HAP-1 (cell line): ENCODE measurements around the gene METTL9.
A peak's percentile ranks its signal among the peaks of the same experiment; 100 is the strongest.
"Not testable (repeated sequence)": the region's sequence is repeated elsewhere in the genome, so short reads cannot be mapped to it uniquely, and the experiment has no call there.

ENCODE experiments used
- DNase-seq, 2 experiments: peaks; one replicate each; pipeline ENCODE4 v3.0.0-alpha.2; 2016 to 2020; ENCODE audit warnings: low spot score in 2 of 2
- H3K27me3 ChIP-seq: fragments of 250-450 bp; sonication (Bioruptor Pico); 2 replicates; pipeline ENCODE4 v1.5.1; 2020; ENCODE audit warnings: low read depth, mild to moderate bottlenecking, moderate library complexity
- H3K36me3 ChIP-seq: fragments of 250-450 bp; sonication (Bioruptor Pico); replicated peaks from 2 replicates; pipeline ENCODE4 v1.5.1; 2020; ENCODE audit warnings: mild to moderate bottlenecking
- H3K4me1 ChIP-seq: fragments of 250-450 bp; sonication (Bioruptor Pico); 2 replicates; pipeline ENCODE4 v1.5.1; 2020; ENCODE audit warnings: mild to moderate bottlenecking
- H3K4me3 ChIP-seq: fragments of 250-450 bp; sonication (Bioruptor Pico); 2 replicates; pipeline ENCODE4 v1.5.1; 2020; ENCODE audit warnings: mild to moderate bottlenecking, moderate library complexity
- H3K9me3 ChIP-seq: fragments of 250-450 bp; sonication (Bioruptor Pico); 2 replicates; pipeline ENCODE4 v1.5.1; 2020; ENCODE audit warnings: mild to moderate bottlenecking, moderate library complexity
- in situ Hi-C: fragments of 300-500 bp; cut with MboI; formaldehyde crosslinking; loops from 3 replicates; pipeline ENCODE4 v1.14.3; 2020; ENCODE audit warnings: low sequenced_read_pairs, inconsistent platforms, mixed read lengths

The METTL9 gene

DNA sequence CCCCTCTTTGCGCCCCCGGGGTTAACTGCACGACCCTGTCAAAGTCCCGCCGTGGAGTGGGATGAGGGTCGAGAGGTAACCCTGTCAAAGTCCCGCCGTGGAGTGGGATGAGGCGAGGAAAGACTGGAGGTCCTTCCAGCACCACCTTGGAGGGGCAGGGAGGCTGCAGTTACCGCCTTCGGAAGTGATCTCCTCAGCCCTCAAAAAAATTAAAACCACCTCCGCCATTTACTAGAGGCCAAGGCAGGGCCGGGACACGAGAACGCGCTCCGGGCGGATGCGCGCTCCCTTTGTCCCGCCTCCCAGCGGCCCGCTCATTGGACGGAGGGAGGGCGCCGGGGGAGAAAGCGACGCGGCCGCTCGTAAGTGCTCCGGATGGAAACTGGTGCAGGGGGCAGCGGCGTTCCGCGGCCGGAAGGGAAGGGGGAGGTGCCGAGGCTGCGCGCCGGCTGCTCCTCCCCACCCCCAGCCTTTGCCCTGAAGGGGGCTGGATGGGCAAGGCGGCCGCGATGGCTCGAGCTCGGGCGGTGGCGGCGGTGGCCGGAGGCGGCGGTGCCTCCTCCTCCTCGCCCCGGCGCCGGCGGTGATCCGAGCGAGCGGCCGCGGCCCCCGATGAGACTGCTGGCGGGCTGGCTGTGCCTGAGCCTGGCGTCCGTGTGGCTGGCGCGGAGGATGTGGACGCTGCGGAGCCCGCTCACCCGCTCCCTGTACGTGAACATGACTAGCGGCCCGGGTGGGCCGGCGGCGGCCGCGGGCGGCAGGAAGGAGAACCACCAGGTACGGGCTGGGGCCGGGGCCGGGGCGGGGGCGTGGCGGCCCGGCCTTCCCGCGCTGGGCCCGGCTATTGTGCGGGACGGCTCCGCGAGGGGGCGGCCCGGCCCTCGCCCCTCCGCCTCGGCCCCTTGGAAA is at the start of gene METTL9:
TSS of gene METTL9 (plus strand) at position 456 of the 909 bp plus-strand sequence. CDS start at position 613, 157 bp downstream.
- in situ Hi-C loops = no loop called here
- peak; percentile 87 to 96 for DNase-seq
- Histone ChIP-seq H3K4me1 (peaks cover 18% of the 10 kb centered on the region), H3K9me3 (no peaks in the 10 kb centered on the region), H3K27me3 (no peaks in the 10 kb centered on the region), H3K36me3 (peaks cover 3% of the 10 kb centered on the region; the same call in 1 of the 2 replicates), H3K4me3 (peak within 1 kb of the TSS; percentile 77)

- in situ Hi-C loops, H3K27me3 ChIP-seq, H3K4me3 ChIP-seq, H3K4me1 ChIP-seq, H3K9me3 ChIP-seq, DNase-seq, H3K36me3 ChIP-seq: not testable (repeated sequence)
These were observed 49.4 kb upstream of the METTL9 start for GRCh38 chr16:21549975-21550374.

DNA sequence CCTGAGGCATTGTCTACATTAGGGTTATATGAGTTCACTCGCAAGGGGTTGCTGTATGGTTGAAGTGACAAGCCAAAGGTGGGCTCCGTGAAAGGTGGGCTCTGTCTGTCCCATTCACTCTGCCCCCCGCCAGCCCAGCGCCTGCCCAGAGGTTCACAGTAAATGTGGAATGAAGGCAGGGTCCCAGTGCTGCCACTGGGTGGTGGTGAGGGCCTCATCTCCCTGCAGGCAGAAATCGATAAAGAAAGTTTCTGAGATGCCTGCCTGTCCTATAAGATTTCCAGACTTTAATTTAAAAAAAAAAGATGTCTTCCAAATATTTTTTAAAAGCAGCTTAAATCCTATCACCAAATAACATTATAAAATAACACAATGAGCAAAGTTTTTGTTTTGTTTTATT is 48.9 kb upstream of the METTL9 start:
- DNase-seq, in situ Hi-C loops, H3K9me3 ChIP-seq, H3K36me3 ChIP-seq, H3K4me1 ChIP-seq, H3K27me3 ChIP-seq, H3K4me3 ChIP-seq: not testable (repeated sequence)

DNA sequence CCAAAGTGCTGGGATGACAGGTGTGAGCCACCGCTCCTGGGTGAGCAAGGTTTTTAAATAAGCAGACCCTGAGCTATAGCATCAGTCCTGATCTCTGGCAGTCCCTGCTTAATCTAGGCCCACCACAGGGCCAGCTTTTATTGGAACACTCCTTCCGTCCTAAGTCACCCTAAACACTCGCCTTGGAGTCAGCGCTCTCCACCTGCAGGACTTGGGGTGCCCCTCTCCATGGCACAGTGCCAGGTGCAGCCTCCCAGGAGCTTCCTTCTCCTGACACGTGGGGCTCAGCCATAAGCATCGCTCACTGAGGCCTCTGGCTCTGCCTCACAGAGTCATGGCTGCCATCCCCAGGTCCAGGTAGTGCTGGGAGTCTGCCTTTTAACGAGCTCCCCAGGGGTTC is 48.3 kb upstream of the METTL9 start:
- H3K4me1 ChIP-seq, DNase-seq, H3K27me3 ChIP-seq, H3K4me3 ChIP-seq, H3K9me3 ChIP-seq, in situ Hi-C loops, H3K36me3 ChIP-seq: not testable (repeated sequence)

DNA sequence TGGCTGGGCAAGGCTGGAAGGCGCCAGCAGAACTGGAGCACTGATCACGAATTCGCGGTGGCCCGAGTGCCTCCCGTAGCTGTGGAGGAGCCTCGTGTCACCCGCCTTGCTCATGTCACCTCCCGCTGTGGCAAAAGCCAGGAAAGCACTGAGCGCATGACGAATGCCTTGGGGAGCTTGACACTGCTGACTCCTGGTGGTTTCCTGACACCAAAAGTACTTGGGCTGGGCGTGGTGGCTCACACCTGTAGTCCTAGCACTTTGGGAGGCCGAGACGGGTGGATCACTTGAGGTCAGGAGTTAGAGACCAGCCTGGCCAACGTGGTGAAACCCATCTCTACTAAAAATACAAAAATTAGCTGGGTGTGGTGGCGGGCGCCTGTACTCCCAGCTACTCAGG is 47.8 kb upstream of the METTL9 start:
- H3K4me1 ChIP-seq, H3K9me3 ChIP-seq, H3K27me3 ChIP-seq, DNase-seq, H3K4me3 ChIP-seq, in situ Hi-C loops, H3K36me3 ChIP-seq: not testable (repeated sequence)

DNA sequence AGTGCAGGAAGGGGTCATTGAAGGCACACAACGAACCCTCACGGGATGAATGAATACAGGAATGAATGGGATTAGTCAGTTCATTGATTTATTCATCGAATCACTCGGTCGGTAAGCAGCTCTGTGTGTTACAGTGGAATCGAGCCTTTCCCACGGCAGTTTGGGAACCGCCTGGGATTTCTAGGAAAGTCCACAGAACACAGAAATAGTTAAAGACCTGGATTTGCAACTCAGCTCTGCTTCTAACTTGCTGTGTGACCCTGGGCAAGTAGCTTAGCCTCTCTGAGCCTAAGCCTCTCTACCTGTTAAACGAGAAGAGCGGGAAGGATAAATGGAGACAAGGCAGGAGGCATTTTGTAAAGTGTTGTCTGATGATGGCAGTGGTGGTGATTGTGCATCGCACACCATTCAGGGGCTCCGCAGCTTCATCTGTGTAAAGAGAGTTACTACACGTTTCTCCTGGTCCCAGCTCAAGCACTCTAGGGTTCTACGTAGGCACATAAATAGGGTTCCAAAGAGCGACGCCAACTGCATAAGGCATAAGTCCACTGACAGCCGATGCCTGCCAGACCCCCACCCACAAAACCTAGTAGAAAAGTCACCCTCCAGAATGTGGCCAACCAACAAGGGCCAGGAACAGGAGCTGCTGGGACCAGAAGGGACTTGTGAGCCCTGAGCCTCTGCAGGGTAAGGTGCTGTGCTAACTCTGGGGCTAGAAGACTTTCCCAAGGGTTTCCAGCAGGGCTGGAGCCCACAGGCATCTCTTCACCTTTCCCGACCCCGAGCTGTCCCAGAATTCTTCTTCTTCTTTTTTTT is 45.7 kb upstream of the METTL9 start:
- H3K36me3 ChIP-seq, in situ Hi-C loops, H3K4me3 ChIP-seq, H3K9me3 ChIP-seq, DNase-seq, H3K4me1 ChIP-seq, H3K27me3 ChIP-seq: not testable (repeated sequence)

DNA sequence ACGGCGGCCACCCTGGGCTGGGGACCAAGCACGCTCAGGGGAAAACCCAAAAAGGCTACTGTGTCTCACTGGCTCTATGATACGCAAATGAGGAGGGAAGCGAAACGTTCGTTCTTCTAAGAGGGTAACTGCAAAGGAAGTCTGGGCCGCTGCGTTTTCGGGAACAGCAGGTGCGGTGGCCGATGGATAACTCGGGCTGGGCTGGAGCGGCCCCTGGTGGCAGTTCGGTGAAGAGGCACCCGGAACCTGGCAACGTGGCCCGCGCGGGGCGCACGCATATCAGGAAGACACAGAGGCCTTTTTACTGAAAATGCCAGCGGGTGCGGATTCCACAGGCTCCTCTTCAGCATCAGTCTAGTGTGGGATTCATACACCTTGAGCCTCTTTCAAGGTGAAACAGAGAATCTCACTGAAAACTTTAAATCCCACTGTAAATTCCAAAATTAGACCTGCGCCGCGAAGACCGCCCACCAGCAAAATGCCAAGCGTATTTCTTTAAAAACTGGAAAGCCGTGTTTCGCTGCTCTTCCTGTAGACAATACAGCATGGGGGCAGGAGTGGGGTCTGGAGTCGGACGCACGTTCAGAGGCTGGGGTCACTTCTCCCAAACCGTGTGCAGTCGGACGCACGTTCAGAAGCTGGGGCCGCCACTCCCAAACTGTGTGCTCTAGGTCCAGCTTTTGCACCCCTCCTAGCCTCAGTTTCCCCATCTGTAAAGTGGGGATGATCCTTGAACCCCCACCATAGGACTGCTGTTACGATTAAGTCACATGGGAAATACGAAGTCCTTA is 44.4 kb upstream of the METTL9 start:
- in situ Hi-C loops = no loop called here
- Histone ChIP-seq H3K4me3 (no peak overlapping the region), H3K27me3 (no peaks in the 10 kb centered on the region)

DNA sequence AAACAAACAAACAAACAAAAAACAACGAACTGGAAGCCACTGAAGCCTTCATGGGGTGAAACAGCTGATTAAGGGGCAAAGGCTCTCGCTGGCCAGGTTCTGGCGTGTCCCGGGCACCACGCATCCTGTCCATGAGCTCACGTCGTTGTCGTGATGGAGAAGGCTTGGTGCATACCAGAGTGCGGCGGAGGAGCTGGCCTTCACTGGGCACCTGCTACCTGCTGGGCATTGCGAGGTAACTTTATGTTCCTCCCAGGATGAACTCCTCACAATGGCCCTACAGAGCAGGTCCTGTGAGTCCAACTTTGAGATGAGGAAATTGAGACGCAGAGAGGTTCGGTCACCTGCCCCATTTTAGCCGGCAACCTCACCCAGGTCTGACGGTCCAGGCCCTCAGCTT is 43.8 kb upstream of the METTL9 start:
- H3K36me3 ChIP-seq, H3K4me3 ChIP-seq, H3K27me3 ChIP-seq, H3K9me3 ChIP-seq, H3K4me1 ChIP-seq, DNase-seq, in situ Hi-C loops: not testable (repeated sequence)

More for the DNA sequence above, 44.4 kb upstream of the METTL9 start:
- Histone ChIP-seq H3K36me3 (no peaks in the 10 kb centered on the region), H3K4me1 (no peaks in the 10 kb centered on the region), H3K9me3 (no peaks in the 10 kb centered on the region)
- peak; percentile 83 to 96 for DNase-seq

DNA sequence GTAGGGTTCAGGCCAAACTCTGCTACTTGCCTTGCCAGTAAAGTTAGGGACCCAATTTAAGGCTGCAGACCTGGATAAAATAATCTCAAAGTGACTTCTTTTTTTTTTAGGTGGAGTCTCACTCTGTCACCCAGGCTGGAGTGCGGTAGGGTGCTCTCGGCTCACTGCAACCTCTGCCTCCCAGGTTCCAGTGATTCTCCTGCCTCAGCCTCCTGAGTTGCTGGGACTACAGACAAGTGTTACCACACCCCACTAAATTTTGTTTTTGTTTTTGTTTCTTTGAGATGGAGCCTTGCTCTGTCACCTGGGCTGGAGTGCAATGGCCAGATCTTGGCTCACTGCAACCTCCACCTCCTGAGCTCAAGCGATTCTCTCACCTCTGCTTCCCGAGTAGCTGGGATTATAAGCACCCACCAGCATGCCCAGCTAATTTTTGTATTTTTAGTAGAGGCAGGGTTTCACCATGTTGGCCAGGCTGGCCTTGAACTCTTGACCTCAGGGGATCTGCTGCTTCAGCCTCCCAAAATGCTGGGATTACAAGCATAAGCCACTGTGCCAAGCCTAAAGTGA is 43.3 kb upstream of the METTL9 start:
- DNase-seq, H3K9me3 ChIP-seq, H3K4me1 ChIP-seq, in situ Hi-C loops, H3K27me3 ChIP-seq, H3K4me3 ChIP-seq, H3K36me3 ChIP-seq: not testable (repeated sequence)

DNA sequence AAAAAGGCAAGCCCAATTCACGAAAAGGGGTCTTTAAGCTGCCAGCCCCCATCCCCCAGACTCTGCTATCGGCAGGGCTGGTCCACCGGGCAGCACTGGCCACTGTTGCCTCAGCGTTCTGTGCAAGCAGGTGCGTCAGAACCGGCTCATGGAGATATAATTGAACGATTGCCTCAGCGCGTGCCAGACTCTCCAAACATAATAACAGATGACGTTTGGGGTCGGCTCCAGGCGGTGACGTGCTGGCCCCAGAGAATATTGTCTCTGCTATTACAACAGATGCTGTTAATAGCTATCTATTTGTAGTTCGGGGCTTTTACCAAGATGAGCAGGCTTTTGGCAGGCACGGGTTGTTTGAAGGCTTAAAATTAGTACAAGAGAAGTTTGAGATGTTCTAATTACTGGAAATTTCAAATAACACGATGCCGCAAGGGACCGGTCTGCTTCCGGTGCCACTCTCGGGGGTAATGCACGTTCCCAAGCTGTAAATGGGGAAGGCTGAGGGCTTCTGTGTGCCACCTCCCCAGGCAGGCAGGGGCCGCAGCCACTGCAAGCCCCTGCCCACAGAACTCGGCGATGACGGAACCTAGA is 42.6 kb upstream of the METTL9 start:
- DNase-seq, H3K4me3 ChIP-seq, H3K4me1 ChIP-seq, H3K36me3 ChIP-seq, in situ Hi-C loops, H3K9me3 ChIP-seq, H3K27me3 ChIP-seq: not testable (repeated sequence)

- Histone ChIP-seq H3K9me3 (no peaks in the 10 kb centered on the region), H3K36me3 (no peaks in the 10 kb centered on the region), H3K27me3 (no peaks in the 10 kb centered on the region), H3K4me3 (no peak overlapping the region), H3K4me1 (no peaks in the 10 kb centered on the region)
- in situ Hi-C loops = loop anchor here (10.0 kb wide), 1 partner anchor 764 kb away; no protein-coding TSS in a partner anchor
- no peak for DNase-seq
These were observed 38.9 kb upstream of the METTL9 start for GRCh38 chr16:21560462-21560861.

DNA sequence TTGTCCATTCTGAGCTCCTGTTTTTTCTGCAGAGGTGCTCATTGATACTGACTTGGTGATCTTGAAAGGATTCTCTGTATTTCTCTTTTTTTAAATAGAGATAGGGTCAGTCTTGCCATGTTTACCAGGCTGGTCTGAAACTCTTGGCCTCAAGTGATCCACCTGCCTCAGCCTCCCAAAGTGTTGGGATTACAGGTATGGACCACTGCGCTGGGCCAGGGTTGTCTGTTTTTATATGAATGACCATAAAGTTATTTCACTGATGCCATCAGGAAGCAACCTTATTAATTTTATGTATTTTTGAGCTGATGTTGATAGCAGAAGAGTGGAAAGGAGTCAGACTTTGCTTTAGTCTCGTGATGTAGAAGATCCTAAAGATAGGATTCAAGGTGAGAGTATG is 35.7 kb upstream of the METTL9 start:
- no peak for DNase-seq
- in situ Hi-C loops = loop anchor here (10.0 kb wide), 1 partner anchor 761 kb away; no protein-coding TSS in a partner anchor

GRCh38 chr16:21564367-21564766 is 35.0 kb upstream of the METTL9 start:
- not testable (repeated sequence) for H3K4me3 ChIP-seq, DNase-seq, H3K36me3 ChIP-seq, H3K9me3 ChIP-seq, H3K4me1 ChIP-seq, H3K27me3 ChIP-seq
- in situ Hi-C loops = loop anchor here (10.0 kb wide), 1 partner anchor 760 kb away; no protein-coding TSS in a partner anchor

More for the DNA sequence above, 35.7 kb upstream of the METTL9 start:
- Histone ChIP-seq H3K36me3 (no peaks in the 10 kb centered on the region), H3K4me1 (no peaks in the 10 kb centered on the region), H3K4me3 (no peak overlapping the region), H3K9me3 (no peaks in the 10 kb centered on the region), H3K27me3 (no peaks in the 10 kb centered on the region)
